GM21737 (cell line): ENCODE results near the gene SPECC1.
"Not testable (repeated sequence)": the region's sequence is repeated elsewhere in the genome, so short reads cannot be mapped to it uniquely, and the experiment has no call there.

ENCODE experiments used
- ATAC-seq: cut with Tn5 transposase; IDR thresholded peaks from one replicate; pipeline ENCODE4 v1.9.1; 2021; ENCODE audit warnings: mild to moderate bottlenecking, moderate library complexity; ENCODE audit not compliant: unreplicated experiment

SPECC1 gene

DNA sequence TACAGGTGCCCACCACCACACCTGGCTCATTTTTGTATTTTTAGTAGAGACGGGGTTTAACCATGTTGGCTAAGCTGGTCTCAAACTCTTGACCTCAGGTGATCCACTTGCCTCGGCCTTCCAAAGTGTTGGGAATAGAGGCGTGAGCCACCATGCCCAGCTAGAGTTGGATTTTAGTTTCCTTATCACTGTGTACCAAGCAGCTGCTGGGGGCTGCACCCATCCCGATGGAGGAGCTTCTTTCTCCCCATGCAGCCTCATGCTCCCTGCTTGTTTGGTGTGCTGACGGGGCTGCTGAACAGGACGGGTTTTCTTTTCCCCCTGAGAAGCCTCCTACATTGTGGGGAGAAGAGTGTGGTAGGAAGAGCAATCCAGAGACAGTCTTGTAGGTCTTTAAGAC lies 285.0 kb downstream of the SPECC1 start:
- ATAC-seq, result no peak

- no peak for ATAC-seq
Observed at GRCh38 chr17:20299013-20299412, 289.9 kb downstream of the SPECC1 start.

DNA sequence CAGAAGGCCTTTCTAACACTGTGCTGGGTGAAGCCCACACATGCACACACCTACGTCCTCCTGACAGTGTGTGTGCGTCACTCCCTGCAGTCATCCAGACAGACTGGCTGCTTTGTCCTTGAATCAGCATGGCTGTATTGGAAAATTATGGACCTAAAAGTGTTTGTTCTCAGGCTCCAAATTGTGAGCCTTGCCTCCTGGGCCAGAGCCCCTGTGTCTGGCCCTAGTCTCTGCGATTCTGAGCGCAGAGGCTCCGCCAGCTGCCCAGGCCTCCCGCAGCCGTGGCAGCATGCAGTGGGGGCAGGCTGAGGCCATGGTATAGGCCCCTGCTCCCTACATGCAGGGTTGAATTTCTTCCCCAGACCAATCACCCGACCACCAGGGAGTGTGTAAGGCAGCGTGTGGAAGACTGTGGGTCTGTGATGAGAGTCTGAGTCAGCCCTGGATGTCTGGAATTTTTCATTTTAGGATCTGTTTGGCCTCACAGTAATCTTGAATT lies 291.3 kb downstream of the SPECC1 start:
- ATAC-seq, result no peak

DNA sequence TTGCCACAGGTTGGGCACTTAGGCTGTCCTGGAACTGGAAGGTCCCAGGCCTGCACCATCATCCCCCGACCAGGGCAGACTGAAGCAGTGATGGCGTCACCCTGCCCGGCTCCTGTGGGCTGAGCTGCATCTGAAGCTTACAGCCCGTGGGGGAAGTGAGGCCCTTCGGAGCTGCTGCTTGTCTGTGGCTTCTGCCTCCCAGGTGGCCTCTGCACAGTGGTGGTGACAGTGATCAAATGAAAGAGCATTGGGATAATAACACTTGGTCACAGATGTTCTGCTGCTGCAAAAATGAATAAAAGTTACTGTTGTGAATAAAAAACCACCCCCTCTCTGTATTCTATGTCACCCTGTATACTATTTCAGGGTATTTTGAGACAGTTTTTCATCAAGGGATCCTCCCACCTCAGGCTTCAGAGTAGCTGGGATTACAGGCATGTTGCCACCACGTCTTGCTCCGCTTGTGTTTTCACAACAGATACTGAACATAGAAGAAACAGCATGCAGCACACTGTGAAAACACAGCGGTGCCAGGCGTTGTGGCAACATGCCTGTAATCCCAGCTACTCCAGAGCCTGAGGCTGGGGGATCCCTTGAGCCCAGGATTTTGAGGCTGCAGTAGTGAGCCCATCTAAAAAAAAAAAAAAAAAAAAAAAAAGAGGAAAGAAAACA lies 293.2 kb downstream of the SPECC1 start:
- ATAC-seq, result no peak

GRCh38 chr17:20304961-20305360 lies 295.8 kb downstream of the SPECC1 start:
- no peak for ATAC-seq

DNA sequence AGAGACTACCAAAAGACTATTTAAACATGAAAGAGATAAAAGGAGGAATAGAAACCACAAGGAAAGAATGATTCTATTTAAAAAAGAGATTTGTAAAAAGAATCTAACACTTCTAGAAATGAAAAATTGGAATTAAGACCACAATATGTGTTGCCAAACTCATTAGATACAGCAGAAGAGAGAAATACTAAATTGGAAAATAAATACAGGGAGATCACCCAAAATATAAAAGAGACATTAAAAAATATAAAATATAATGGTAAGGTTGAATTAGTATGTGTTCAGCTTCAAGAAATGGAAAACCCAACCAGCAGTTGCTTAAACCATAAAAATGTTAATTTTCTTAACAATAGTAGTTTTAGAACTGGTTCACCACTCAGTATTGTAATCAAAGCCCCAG lies 297.8 kb downstream of the SPECC1 start:
- no peak for ATAC-seq

DNA sequence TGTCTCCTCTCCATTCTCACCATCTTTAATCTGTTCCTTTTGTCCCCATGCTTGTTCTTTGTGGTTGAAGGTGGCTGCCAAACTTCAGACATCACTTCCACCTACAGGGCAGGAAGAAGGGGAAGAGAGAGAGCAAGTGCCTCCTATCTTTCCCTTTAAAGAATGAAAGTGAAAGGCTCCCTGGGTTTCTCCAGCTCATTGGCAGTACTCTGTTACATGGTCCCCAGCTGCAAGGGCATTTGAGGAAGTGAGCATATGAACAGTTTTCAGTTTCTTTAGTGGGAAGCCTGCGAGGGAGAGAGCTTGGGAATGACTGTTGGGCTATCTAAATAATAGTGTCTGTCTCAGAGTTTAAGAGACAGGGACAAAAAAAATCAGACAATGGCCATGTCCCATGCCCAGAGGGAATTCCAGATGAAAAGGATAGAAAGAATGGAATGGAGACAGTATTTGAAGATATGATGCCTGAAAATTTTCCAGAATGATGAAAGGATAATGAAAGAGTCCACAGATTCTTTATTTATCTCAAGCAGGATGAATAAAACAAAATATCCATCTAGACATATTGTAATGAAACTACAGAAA lies 298.3 kb downstream of the SPECC1 start:
- no peak for ATAC-seq

DNA sequence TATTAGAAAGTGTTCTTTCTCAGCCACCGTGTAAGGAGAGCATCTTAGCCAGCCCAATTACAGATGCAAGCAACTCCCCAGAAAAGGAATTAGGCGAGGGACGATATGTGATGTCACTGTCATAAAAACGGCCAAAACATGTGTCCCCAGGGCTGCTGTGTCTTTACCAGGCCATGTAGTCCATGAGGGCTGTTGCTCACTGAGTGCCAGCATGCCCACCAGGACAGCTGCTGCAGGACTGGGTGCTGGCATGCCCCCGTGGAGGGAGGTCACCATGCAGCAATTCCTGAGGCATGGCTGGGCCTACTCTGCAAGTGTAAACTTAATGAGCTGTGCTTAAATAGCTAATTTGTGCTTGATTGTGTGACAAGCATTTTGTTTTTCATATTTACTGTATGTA lies 301.3 kb downstream of the SPECC1 start:
- no peak for ATAC-seq

- no peak for ATAC-seq
Observed at GRCh38 chr17:20313306-20313705, 304.1 kb downstream of the SPECC1 start.

DNA sequence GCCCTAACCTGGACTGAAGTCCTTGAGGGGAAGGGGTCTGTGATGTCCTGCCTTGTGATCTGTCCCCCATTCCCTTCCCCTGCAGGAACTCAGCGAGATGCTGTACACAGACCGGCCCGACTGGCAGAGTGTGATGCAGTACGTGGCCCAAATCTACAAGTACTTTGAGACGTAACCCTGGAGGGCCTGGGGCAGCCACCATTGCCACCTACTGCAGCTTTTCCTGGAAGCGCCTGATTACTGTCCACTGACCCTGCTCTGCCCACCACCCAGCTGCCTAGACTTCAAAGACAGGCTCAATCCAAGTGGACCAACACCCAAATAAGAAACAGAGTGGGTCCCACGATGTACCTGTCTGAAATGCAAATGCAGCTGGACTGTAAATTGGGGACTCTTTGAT lies 304.7 kb downstream of the SPECC1 start:
- no peak for ATAC-seq

GRCh38 chr17:20314834-20315233 lies 305.7 kb downstream of the SPECC1 start:
- ATAC-seq, result no peak

DNA sequence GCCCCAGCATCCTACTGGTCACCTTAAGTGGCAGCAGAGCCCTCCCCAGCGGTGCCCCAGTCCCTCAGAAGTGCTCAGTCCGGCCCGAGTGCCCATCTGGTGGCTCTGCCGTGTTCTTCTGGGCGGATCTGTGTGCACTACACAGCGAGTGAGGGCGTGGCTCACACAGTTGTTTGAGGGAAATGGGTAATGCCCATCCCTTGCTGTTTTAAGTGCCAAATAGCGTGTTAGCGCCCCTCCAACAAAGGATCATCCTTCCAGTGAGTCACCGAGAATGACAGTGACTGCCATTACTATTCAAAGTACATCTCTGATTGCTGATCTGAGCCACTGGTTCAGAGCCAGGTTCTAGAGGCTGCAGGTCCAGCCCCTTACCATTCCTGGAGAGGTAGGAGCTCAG lies 306.2 kb downstream of the SPECC1 start:
- ATAC-seq, result no peak

DNA sequence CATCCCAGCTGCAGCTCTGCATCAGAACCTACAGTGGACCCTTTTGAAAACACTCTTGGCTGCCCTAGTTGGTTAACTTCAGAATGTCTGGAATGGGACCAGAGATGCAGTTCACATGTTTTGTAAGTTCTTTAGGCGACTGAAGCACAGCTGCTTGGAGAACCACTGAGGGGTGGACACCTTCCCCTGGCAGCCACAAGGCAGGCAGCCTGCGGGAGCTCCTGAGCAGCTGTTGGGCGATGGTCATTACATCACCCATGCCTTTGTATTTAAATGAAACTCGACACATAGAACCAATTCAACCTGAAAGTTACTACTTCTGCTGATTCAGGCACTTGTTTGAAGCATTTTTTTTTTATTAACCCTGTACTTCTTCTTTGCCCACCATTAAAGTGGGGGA lies 306.7 kb downstream of the SPECC1 start:
- no peak for ATAC-seq

GRCh38 chr17:20320535-20321229 lies 311.5 kb downstream of the SPECC1 start:
- peak; percentile 74 for ATAC-seq

DNA sequence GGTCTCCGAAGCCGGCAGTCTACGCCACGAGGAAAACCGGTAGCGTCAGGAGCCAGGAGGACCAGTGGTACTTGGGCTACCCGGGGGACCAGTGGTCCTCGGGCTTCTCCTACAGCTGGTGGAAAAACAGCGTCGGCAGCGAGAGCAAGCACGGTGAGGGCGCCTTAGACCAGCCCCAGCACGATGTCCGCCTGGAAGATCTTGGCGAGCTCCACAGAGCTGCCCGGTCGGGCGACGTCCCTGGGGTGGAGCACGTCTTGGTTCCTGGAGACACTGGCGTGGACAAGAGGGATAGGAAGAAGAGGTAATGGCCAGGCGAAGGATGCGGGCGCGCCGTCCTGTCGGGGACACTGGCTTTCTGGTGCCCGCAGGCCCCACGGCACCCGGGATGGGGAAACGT lies 312.2 kb downstream of the SPECC1 start:
- ATAC-seq, result not testable (repeated sequence)

DNA sequence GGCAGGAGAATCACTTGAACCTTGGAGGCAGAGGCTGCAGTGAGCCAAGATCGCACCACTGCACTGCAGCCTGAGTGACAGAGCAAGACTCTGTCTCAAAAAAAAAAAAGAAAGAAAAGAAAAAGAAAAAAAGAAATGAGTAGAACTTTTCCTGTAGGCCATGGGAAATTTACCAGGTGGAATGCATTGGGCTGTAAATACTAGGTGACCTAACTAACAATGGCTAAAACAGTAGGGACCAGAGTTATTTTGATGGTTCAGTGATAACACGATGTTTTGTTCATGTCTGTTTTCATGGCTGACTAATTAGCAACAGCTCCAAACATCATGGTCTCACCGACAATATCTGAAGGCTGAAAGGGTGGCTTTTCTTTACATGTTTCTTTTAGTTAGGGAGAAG lies 318.6 kb downstream of the SPECC1 start:
- ATAC-seq, result not testable (repeated sequence)

GRCh38 chr17:20351405-20351804 lies 342.2 kb downstream of the SPECC1 start:
- ATAC-seq, result not testable (repeated sequence)

DNA sequence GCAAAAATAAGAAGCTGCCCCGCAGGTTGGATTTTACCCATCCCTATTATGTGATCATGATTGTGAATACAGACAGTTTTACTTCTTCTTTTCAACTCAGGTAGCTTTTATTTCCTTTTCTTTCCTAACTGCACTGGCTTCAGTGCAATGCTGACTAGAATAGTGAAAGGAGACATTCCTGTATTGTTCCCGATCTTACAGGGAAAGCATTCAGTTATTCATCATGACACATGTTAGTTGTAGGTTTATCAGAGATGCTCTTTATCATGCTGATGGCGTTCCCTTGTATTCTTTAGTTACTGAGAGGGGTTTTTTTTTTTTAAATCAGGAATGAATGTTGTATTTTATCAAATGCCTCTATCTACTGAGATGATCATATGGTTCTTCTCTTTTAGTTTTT lies 343.4 kb downstream of the SPECC1 start:
- not testable (repeated sequence) for ATAC-seq

GRCh38 chr17:20363846-20364245 lies 354.7 kb downstream of the SPECC1 start:
- not testable (repeated sequence) for ATAC-seq
